Loucy (cell line): ENCODE measurements around the gene GSTP1.

Experiments
- CTCF ChIP-seq: fragments of 200-600 bp; sonication (generic); conservative IDR thresholded peaks from 2 replicates; pipeline ENCODE4 v1.5.1; 2014; ENCODE audit warnings: mild to moderate bottlenecking, antibody characterized with exemption, low read length
- EZH2phosphoT487 ChIP-seq: fragments of 200-600 bp; IDR thresholded peaks from 2 replicates; pipeline ENCODE4 v1.6.1; 2018; ENCODE audit warnings: antibody characterized with exemption, mild to moderate bottlenecking, moderate library complexity, borderline replicate concordance

GRCh38 chr11:67535561-67535960 lies 48.1 kb upstream of the GSTP1 start:
- TF ChIP-seq CTCF = no peak
- TF ChIP-seq EZH2phosphoT487 = no peak
